ENCODE results near the gene NOC4L. TPM values are rescaled to one million over a fixed set of nuclear protein-coding genes. Genes with fewer than 3 reads are reported as not detected.
A peak's percentile ranks its signal among the peaks of the same experiment; 100 is the strongest.
"Not testable (repeated sequence)": the region's sequence is repeated elsewhere in the genome, so short reads cannot be mapped to it uniquely, and the experiment has no call there.

NOC4L gene
- total and polyA plus RNA-seq, 4 experiments from 2014 or later, result 13.9 to 26.0 (median 17.7) TPM

GRCh38 chr12:132132609-132133430 lies 11.4 kb upstream of the NOC4L start:
- intact Hi-C loops (cut with micrococcal nuclease), result no loop called here
- Mint-ChIP-seq H3K4me3 (no peak overlapping the region), H3K4me1 (peaks cover 0 to 5% (median 0%) of the 10 kb centered on the region in 4 donors), H3K27ac (no peak overlapping the region), H3K9me3 (peaks cover 0 to 8% (median 4%) of the 10 kb centered on the region in 8 donors), H3K27me3 (no peaks in the 10 kb centered on the region), H3K36me3 (peaks cover 8 to 17% of the 10 kb centered on the region in 2 donors)
- H3K9me3 ChIP-seq (ENCODE audit: control insufficient read depth in 1 of 2, low read length in 2 of 2), result no peaks in the 10 kb centered on the region
- no peak overlapping the region for H3K4me3 ChIP-seq (ENCODE audit: low read length in 2 of 2)
- no peak overlapping the region for H3K27ac ChIP-seq (ENCODE audit: low read depth, low read length)
- POLR2A ChIA-PET (ENCODE audit: partially characterized antibody), result no interaction called here
- no peaks in the 10 kb centered on the region for H3K36me3 ChIP-seq (ENCODE audit: insufficient read depth, low read length)
- DNase-seq, result no peak
- CTCF ChIA-PET (ENCODE audit: partially characterized antibody), result no interaction called here
- no peaks in the 10 kb centered on the region for H3K27me3 ChIP-seq (ENCODE audit: insufficient read depth, low read length)
- H3K4me1 ChIP-seq (ENCODE audit: insufficient read depth, low read length), result no peaks in the 10 kb centered on the region

GRCh38 chr12:132133952-132134652 lies 10.2 kb upstream of the NOC4L start:
- DNase-seq, result no peak
- Histone ChIP-seq H3K4me3 (ENCODE audit: low read length in 2 of 2) (no peak overlapping the region), H3K36me3 (ENCODE audit: insufficient read depth, low read length) (peaks cover 5% of the 10 kb centered on the region), H3K27me3 (ENCODE audit: insufficient read depth, low read length) (no peaks in the 10 kb centered on the region), H3K9me3 (ENCODE audit: control insufficient read depth in 1 of 2, low read length in 2 of 2) (no peaks in the 10 kb centered on the region), H3K4me1 (ENCODE audit: insufficient read depth, low read length) (no peaks in the 10 kb centered on the region), H3K27ac (ENCODE audit: low read depth, low read length) (no peak overlapping the region)
- Mint-ChIP-seq H3K27ac (no peak overlapping the region), H3K4me1 (peaks cover 0 to 5% (median 0%) of the 10 kb centered on the region in 4 donors), H3K9me3 (peaks cover 0 to 3% (median 0%) of the 10 kb centered on the region in 8 donors), H3K36me3 (peaks cover 5 to 9% of the 10 kb centered on the region in 2 donors), H3K4me3 (no peak overlapping the region), H3K27me3 (no peaks in the 10 kb centered on the region)
- POLR2A ChIA-PET (ENCODE audit: partially characterized antibody), result no interaction called here
- intact Hi-C loops (cut with micrococcal nuclease), result no loop called here
- CTCF ChIA-PET (ENCODE audit: partially characterized antibody), result no interaction called here

GRCh38 chr12:132134653-132135183 lies 9.5 kb upstream of the NOC4L start:
- intact Hi-C loops (cut with micrococcal nuclease); H3K4me3 ChIP-seq (ENCODE audit: low read length in 2 of 2); CTCF ChIA-PET (ENCODE audit: partially characterized antibody); H3K9me3 ChIP-seq (ENCODE audit: control insufficient read depth in 1 of 2, low read length in 2 of 2); POLR2A ChIA-PET (ENCODE audit: partially characterized antibody); H3K4me1 ChIP-seq (ENCODE audit: insufficient read depth, low read length); H3K4me1 Mint-ChIP-seq; H3K27ac Mint-ChIP-seq; H3K27me3 Mint-ChIP-seq; DNase-seq; H3K9me3 Mint-ChIP-seq; H3K27me3 ChIP-seq (ENCODE audit: insufficient read depth, low read length); H3K4me3 Mint-ChIP-seq; H3K27ac ChIP-seq (ENCODE audit: low read depth, low read length): not testable (repeated sequence)
- H3K36me3 Mint-ChIP-seq, result peaks cover 8 to 11% of the 10 kb centered on the region in 2 donors
- H3K36me3 ChIP-seq (ENCODE audit: insufficient read depth, low read length), result peaks cover 11% of the 10 kb centered on the region

- DNase-seq; POLR2A ChIA-PET (ENCODE audit: partially characterized antibody); H3K9me3 Mint-ChIP-seq; H3K4me3 ChIP-seq (ENCODE audit: low read length in 2 of 2); H3K9me3 ChIP-seq (ENCODE audit: control insufficient read depth in 1 of 2, low read length in 2 of 2); H3K27me3 Mint-ChIP-seq; CTCF ChIA-PET (ENCODE audit: partially characterized antibody); H3K27ac ChIP-seq (ENCODE audit: low read depth, low read length); H3K27me3 ChIP-seq (ENCODE audit: insufficient read depth, low read length); H3K4me1 Mint-ChIP-seq; H3K4me1 ChIP-seq (ENCODE audit: insufficient read depth, low read length); H3K4me3 Mint-ChIP-seq; intact Hi-C loops (cut with micrococcal nuclease): not testable (repeated sequence)
- peaks cover 25% of the 10 kb centered on the region for H3K36me3 ChIP-seq (ENCODE audit: insufficient read depth, low read length)
- Mint-ChIP-seq H3K36me3 (peaks cover 10 to 13% of the 10 kb centered on the region in 2 donors), H3K27ac (peak overlapping the region in 2 of 7 donors; percentile 35 to 79)
Measured at GRCh38 chr12:132136226-132136625, 8.0 kb upstream of the NOC4L start.

- H3K4me1 Mint-ChIP-seq, result peaks cover 0 to 8% (median 3%) of the 10 kb centered on the region in 4 donors
- no peaks in the 10 kb centered on the region for H3K9me3 ChIP-seq (ENCODE audit: control insufficient read depth in 1 of 2, low read length in 2 of 2)
- peak overlapping the region in 1 of 7 donors; percentile 16 for H3K27ac Mint-ChIP-seq
Measured at GRCh38 chr12:132137483-132138125, 6.7 kb upstream of the NOC4L start.

GRCh38 chr12:132138941-132139871 lies 5.1 kb upstream of the NOC4L start:
- intact Hi-C loops (cut with micrococcal nuclease), result no loop called here
- ChIA-PET POLR2A (ENCODE audit: partially characterized antibody) (interaction anchor here (1.7 kb wide), 1 partner anchor 9 kb away, joined by 4 read pairs; no protein-coding TSS in a partner anchor), CTCF (ENCODE audit: partially characterized antibody) (interaction anchor here (2.0 kb wide), 1 partner anchor 14 kb away, joined by 7 read pairs; no protein-coding TSS in a partner anchor)
- DNase-seq, result no peak
- Histone ChIP-seq H3K4me1 (ENCODE audit: insufficient read depth, low read length) (peaks cover 13% of the 10 kb centered on the region), H3K9me3 (ENCODE audit: control insufficient read depth in 1 of 2, low read length in 2 of 2) (no peaks in the 10 kb centered on the region), H3K27me3 (ENCODE audit: insufficient read depth, low read length) (no peaks in the 10 kb centered on the region), H3K36me3 (ENCODE audit: insufficient read depth, low read length) (peaks cover 33% of the 10 kb centered on the region), H3K4me3 (ENCODE audit: low read length in 2 of 2) (no peak overlapping the region), H3K27ac (ENCODE audit: low read depth, low read length) (no peak overlapping the region)
- H3K36me3 Mint-ChIP-seq, result peaks cover 13 to 17% of the 10 kb centered on the region in 2 donors
- peaks cover 3 to 16% (median 9%) of the 10 kb centered on the region in 4 donors for H3K4me1 Mint-ChIP-seq
- peak overlapping the region in 1 of 8 donors; percentile 67 for H3K4me3 Mint-ChIP-seq
- peaks cover 0 to 1% (median 0%) of the 10 kb centered on the region in 8 donors for H3K9me3 Mint-ChIP-seq
- no peak overlapping the region for H3K27ac Mint-ChIP-seq
- peaks cover 0 to 1% of the 10 kb centered on the region in 2 donors for H3K27me3 Mint-ChIP-seq

More at GRCh38 chr12:132137483-132138125, 6.7 kb upstream of the NOC4L start:
- no peaks in the 10 kb centered on the region for H3K9me3 Mint-ChIP-seq
- POLR2A ChIA-PET (ENCODE audit: partially characterized antibody), result no interaction called here
- CTCF ChIA-PET (ENCODE audit: partially characterized antibody), result no interaction called here
- no peak overlapping the region for H3K4me3 Mint-ChIP-seq
- H3K36me3 Mint-ChIP-seq, result peaks cover 10 to 13% of the 10 kb centered on the region in 2 donors
- no peaks in the 10 kb centered on the region for H3K27me3 Mint-ChIP-seq
- no peak for DNase-seq
- intact Hi-C loops (cut with micrococcal nuclease), result no loop called here
- no peak overlapping the region for H3K4me3 ChIP-seq (ENCODE audit: low read length in 2 of 2)
- H3K27me3 ChIP-seq (ENCODE audit: insufficient read depth, low read length), result no peaks in the 10 kb centered on the region
- H3K36me3 ChIP-seq (ENCODE audit: insufficient read depth, low read length), result peaks cover 33% of the 10 kb centered on the region
- H3K27ac ChIP-seq (ENCODE audit: low read depth, low read length), result no peak overlapping the region
- peaks cover 4% of the 10 kb centered on the region for H3K4me1 ChIP-seq (ENCODE audit: insufficient read depth, low read length)

Data from CD4-positive, alpha-beta memory T cell (primary cell).